ENCODE data around the gene ARID4A. TPM values are rescaled to one million over a fixed set of nuclear protein-coding genes. Genes with fewer than 3 reads are reported as not detected.

The ARID4A gene
- total and polyA plus RNA-seq, 2 donors (not counting 3 experiments of a cell fraction or from before 2014, with no cell fraction given), result 3.7 to 20.0 TPM

- H3K27me3 ChIP-seq (ENCODE audit: control insufficient read depth in 2 of 2, insufficient read depth in 2 of 2, low read length in 2 of 2), result no peaks in the 10 kb centered on the region
- H3K9ac ChIP-seq (replicated peaks; ENCODE audit: extremely low read depth, insufficient read depth, low read length), result peak overlapping the region; percentile 70
- peaks cover 10% of the 10 kb centered on the region for H3K4me1 ChIP-seq (ENCODE audit: control insufficient read depth, extremely low read depth, insufficient read depth, low read length)
- no peaks in the 10 kb centered on the region for H3K36me3 ChIP-seq (ENCODE audit: control insufficient read depth in 2 of 2, extremely low read depth in 1 of 2, insufficient read depth in 2 of 2, low read length in 2 of 2)
- H2AFZ ChIP-seq (ENCODE audit: low read depth, low read length), result peak overlapping the region; percentile 96
- H3K4me2 ChIP-seq (ENCODE audit: insufficient read depth, low read length), result peak overlapping the region; percentile 42
- POLR2A ChIA-PET, result no interaction called here
- DNase-seq (ENCODE audit: low read depth, low spot score) (no peak), FAIRE-seq (no peak)
- CTCF ChIA-PET, result interaction anchor here (0.8 to 2.7 kb wide), 12 partner anchors 11 to 287 kb away, joined by 3 to 10 read pairs (median 4); partner anchors contain the start of genes ARID4A, KIAA0586 and TIMM9
- no peaks in the 10 kb centered on the region for H4K20me1 ChIP-seq (replicated peaks; ENCODE audit: control insufficient read depth, extremely low read depth, insufficient read depth, low read length)
- intact Hi-C loops (cut with micrococcal nuclease), result loop anchor here (1.0 to 2.0 kb wide), 2 partner anchors 97 to 287 kb away; partner anchors contain the start of gene ARID4A
- H3K4me3 ChIP-seq (replicated peaks in 1 of 3; ENCODE audit: insufficient read depth in 1 of 3, low read depth in 1 of 3, low read length in 3 of 3), result peak overlapping the region in 2 of 3 experiments; percentile 51 to 52
- no peaks in the 10 kb centered on the region for H3K9me3 ChIP-seq (replicated peaks; ENCODE audit: control insufficient read depth, insufficient read depth, low read length)
- no peaks in the 10 kb centered on the region for H3K79me2 ChIP-seq (ENCODE audit: control insufficient read depth, insufficient read depth, low read length)
- no peak overlapping the region for H3K27ac ChIP-seq (ENCODE audit: insufficient read depth, low read depth, low read length)
- no peaks in the 10 kb centered on the region for H3K9me1 ChIP-seq (replicated peaks; ENCODE audit: control insufficient read depth, extremely low read depth, insufficient read depth, low read length)
- dilution Hi-C loops (cut with MboI; ENCODE audit: extremely low pct_ligation_motif_present, low sequenced_read_pairs), result no loop called here
- TF ChIP-seq POLR2AphosphoS5 (IDR thresholded peaks at IDR 0.05; ENCODE audit: insufficient read depth, low read depth, low read length) (no peak), GATA2 (IDR thresholded peaks at IDR 0.05; ENCODE audit: insufficient read depth, insufficient read length, low read depth, low read length) (no peak), EZH2 (IDR thresholded peaks at IDR 0.05; ENCODE audit: borderline replicate concordance, low read depth, low read length, severe bottlenecking) (no peak), FOS (IDR thresholded peaks at IDR 0.05; ENCODE audit: borderline replicate concordance, insufficient read depth, low read length) (no peak), MAX (IDR thresholded peaks at IDR 0.05; ENCODE audit: insufficient read depth, insufficient read length) (no peak), POLR2A (IDR thresholded peaks at IDR 0.05; ENCODE audit: low read depth, low read length) (no peak), JUN (IDR thresholded peaks at IDR 0.05; ENCODE audit: borderline replicate concordance, insufficient read depth, insufficient read length, low read depth) (no peak), MYC (IDR thresholded peaks at IDR 0.05; ENCODE audit: low read depth, low read length) (no peak), CTCF (IDR thresholded peaks at IDR 0.05; ENCODE audit: extremely low read depth in 1 of 2, insufficient read depth in 1 of 2, low read depth in 1 of 2, low read length in 2 of 2) (no peak)
- BruUV-seq (replicated peaks), result no TSS peak
Observed at GRCh38 chr14:58395562-58395811, 97.1 kb downstream of the ARID4A start.

Measured in endothelial cell of umbilical vein (primary cell).